OCI-LY1 (cell line): Measurements from ENCODE around the gene SF3A1.
A peak's percentile ranks its signal among the peaks of the same experiment; 100 is the strongest.

Experiments used
- H2AFZ ChIP-seq: fragments of 200-600 bp; sonication (generic), shearing (Covaris generic); 2 replicates; pipeline ENCODE4 v1.6.0; 2014; ENCODE audit warnings: antibody characterized with exemption, mild to moderate bottlenecking, low read length
- H3F3A ChIP-seq: fragments of 200-600 bp; sonication (generic), shearing (Covaris generic); 2 replicates; pipeline ENCODE4 v1.6.0; 2014; ENCODE audit warnings: mild to moderate bottlenecking, antibody characterized with exemption, low read length, moderate library complexity; ENCODE audit not compliant: insufficient read depth
- H3K27ac ChIP-seq: fragments of 200-600 bp; sonication (generic); 2 replicates; pipeline ENCODE4 v1.5.1; 2014; ENCODE audit warnings: low read length, mixed run types, mild to moderate bottlenecking, low read depth; ENCODE audit not compliant: poor library complexity, severe bottlenecking
- H3K27me3 ChIP-seq: fragments of 200-600 bp; sonication (generic); 2 replicates; pipeline ENCODE4 v1.6.0; 2014; ENCODE audit warnings: antibody characterized with exemption, mild to moderate bottlenecking, low read length, moderate library complexity; ENCODE audit not compliant: insufficient read depth
- H3K36me3 ChIP-seq: fragments of 200-600 bp; sonication (generic); 2 replicates; pipeline ENCODE4 v1.6.1; 2014; ENCODE audit warnings: mild to moderate bottlenecking, antibody characterized with exemption, low read length, moderate library complexity, mixed read lengths; ENCODE audit not compliant: insufficient read depth
- H3K4me1 ChIP-seq: fragments of 200-600 bp; sonication (generic); 2 replicates; pipeline ENCODE4 v1.5.1; 2014; ENCODE audit warnings: mild to moderate bottlenecking, low read length, moderate library complexity; ENCODE audit not compliant: insufficient read depth, severe bottlenecking
- H3K4me2 ChIP-seq: fragments of 200-600 bp; sonication (generic), shearing (Covaris generic); 2 replicates; pipeline ENCODE4 v1.6.1; 2014; ENCODE audit warnings: low read length
- H3K4me3 ChIP-seq: fragments of 200-600 bp; sonication (generic); 2 replicates; pipeline ENCODE4 v1.5.1; 2014; ENCODE audit warnings: low read length, low read depth, mild to moderate bottlenecking, mixed read lengths; ENCODE audit not compliant: poor library complexity, severe bottlenecking
- H3K79me2 ChIP-seq: fragments of 200-600 bp; shearing (Covaris generic); 2 replicates; pipeline ENCODE4 v1.6.1; 2016; ENCODE audit warnings: mixed run types, low read length, mixed read lengths; ENCODE audit not compliant: insufficient read depth
- H3K9ac ChIP-seq: fragments of 200-600 bp; sonication (generic), shearing (Covaris generic); 2 replicates; pipeline ENCODE4 v1.6.1; 2014; ENCODE audit warnings: mild to moderate bottlenecking, low read length, mixed read lengths
- H3K9me2 ChIP-seq: fragments of 200-600 bp; sonication (generic), shearing (Covaris generic); 2 replicates; pipeline ENCODE4 v1.6.1; 2014; ENCODE audit warnings: low read depth, mild to moderate bottlenecking, low read length, mixed read lengths
- H3K9me3 ChIP-seq: fragments of 200-600 bp; shearing (Covaris generic); 2 replicates; pipeline ENCODE4 v1.6.1; 2014; ENCODE audit warnings: low read length, mixed read lengths
- H4K20me1 ChIP-seq: fragments of 200-600 bp; sonication (generic), shearing (Covaris generic); 2 replicates; pipeline ENCODE4 v1.6.0; 2016; ENCODE audit warnings: mild to moderate bottlenecking, low read length; ENCODE audit not compliant: insufficient read depth
- EZH2 ChIP-seq: fragments of 200-600 bp; sonication (generic), shearing (Covaris generic); IDR thresholded peaks from 2 replicates; pipeline ENCODE4 v1.8.0; 2017; ENCODE audit warnings: borderline replicate concordance, mixed run types, mild to moderate bottlenecking, antibody characterized with exemption, low read length, moderate library complexity, mixed read lengths
- TF ChIP-seq, protein P1 (sequence below): fragments of 200-600 bp; sonication (generic), shearing (Covaris generic); IDR thresholded peaks from 2 replicates; pipeline ENCODE4 v1.5.1; 2017; ENCODE audit warnings: mild to moderate bottlenecking, antibody characterized with exemption, low read length, moderate library complexity, mixed read lengths

SF3A1 gene

GRCh38 chr22:30297276-30297990 lies 59.3 kb downstream of the SF3A1 start:
- no peaks in the 10 kb centered on the region for H3K79me2 ChIP-seq
- no peak overlapping the region for H3K4me2 ChIP-seq
- no peaks in the 10 kb centered on the region for H3K9me2 ChIP-seq
- no peaks in the 10 kb centered on the region for H4K20me1 ChIP-seq
- no peaks in the 10 kb centered on the region for H3F3A ChIP-seq
- H3K9me3 ChIP-seq: no peaks in the 10 kb centered on the region
- peaks cover 22% of the 10 kb centered on the region; the same call in 1 of the 2 replicates for H3K36me3 ChIP-seq
- peaks cover 19% of the 10 kb centered on the region for H3K4me1 ChIP-seq
- H2AFZ ChIP-seq: no peak overlapping the region
- peak overlapping the region; percentile 64 for H3K27ac ChIP-seq
- H3K4me3 ChIP-seq: no peak overlapping the region
- no peak overlapping the region for H3K9ac ChIP-seq
- no peak for TF ChIP-seq EZH2
- TF ChIP-seq, protein P1, sequence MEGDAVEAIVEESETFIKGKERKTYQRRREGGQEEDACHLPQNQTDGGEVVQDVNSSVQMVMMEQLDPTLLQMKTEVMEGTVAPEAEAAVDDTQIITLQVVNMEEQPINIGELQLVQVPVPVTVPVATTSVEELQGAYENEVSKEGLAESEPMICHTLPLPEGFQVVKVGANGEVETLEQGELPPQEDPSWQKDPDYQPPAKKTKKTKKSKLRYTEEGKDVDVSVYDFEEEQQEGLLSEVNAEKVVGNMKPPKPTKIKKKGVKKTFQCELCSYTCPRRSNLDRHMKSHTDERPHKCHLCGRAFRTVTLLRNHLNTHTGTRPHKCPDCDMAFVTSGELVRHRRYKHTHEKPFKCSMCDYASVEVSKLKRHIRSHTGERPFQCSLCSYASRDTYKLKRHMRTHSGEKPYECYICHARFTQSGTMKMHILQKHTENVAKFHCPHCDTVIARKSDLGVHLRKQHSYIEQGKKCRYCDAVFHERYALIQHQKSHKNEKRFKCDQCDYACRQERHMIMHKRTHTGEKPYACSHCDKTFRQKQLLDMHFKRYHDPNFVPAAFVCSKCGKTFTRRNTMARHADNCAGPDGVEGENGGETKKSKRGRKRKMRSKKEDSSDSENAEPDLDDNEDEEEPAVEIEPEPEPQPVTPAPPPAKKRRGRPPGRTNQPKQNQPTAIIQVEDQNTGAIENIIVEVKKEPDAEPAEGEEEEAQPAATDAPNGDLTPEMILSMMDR: no peak
- no peaks in the 10 kb centered on the region for H3K27me3 ChIP-seq

GRCh38 chr22:30296833-30297232 lies 59.9 kb downstream of the SF3A1 start:
- Histone ChIP-seq H3K36me3 (peaks cover 21% of the 10 kb centered on the region; the same call in 1 of the 2 replicates), H3K4me3 (no peak overlapping the region), H3K9ac (no peak overlapping the region), H3K79me2 (no peaks in the 10 kb centered on the region), H3K27ac (peak overlapping the region; percentile 64), H3K4me1 (peaks cover 13% of the 10 kb centered on the region), H3K9me3 (no peaks in the 10 kb centered on the region), H2AFZ (no peak overlapping the region), H3K27me3 (no peaks in the 10 kb centered on the region), H3K4me2 (no peak overlapping the region), H3K9me2 (no peaks in the 10 kb centered on the region), H3F3A (no peaks in the 10 kb centered on the region), H4K20me1 (no peaks in the 10 kb centered on the region)
- TF ChIP-seq, protein P1: no peak
- TF ChIP-seq EZH2: no peak

GRCh38 chr22:30296324-30296723 lies 60.4 kb downstream of the SF3A1 start:
- peak overlapping the region; percentile 64 for H3K27ac ChIP-seq
- no peaks in the 10 kb centered on the region for H3K27me3 ChIP-seq
- H3K4me2 ChIP-seq: no peak overlapping the region
- H4K20me1 ChIP-seq: no peaks in the 10 kb centered on the region
- H3K9me2 ChIP-seq: no peaks in the 10 kb centered on the region
- H3K4me1 ChIP-seq: peaks cover 10% of the 10 kb centered on the region
- H3K9me3 ChIP-seq: no peaks in the 10 kb centered on the region
- H3K9ac ChIP-seq: no peak overlapping the region
- no peaks in the 10 kb centered on the region for H3K79me2 ChIP-seq
- no peaks in the 10 kb centered on the region for H3F3A ChIP-seq
- peaks cover 21% of the 10 kb centered on the region; the same call in 1 of the 2 replicates for H3K36me3 ChIP-seq
- no peak for TF ChIP-seq EZH2
- TF ChIP-seq, protein P1: no peak
- no peak overlapping the region for H3K4me3 ChIP-seq
- H2AFZ ChIP-seq: no peak overlapping the region
